IPS-18c (cell line): ENCODE results near the gene HAPLN3.
"Not testable (repeated sequence)": the region's sequence is repeated elsewhere in the genome, so short reads cannot be mapped to it uniquely, and the experiment has no call there.

Source experiments
- H3K4me3 ChIP-seq: 2 replicates; pipeline ENCODE4 v1.7.0; 2013; ENCODE audit warnings: low read depth, mild to moderate bottlenecking, low read length, moderate library complexity; ENCODE audit not compliant: insufficient read depth
- H3K9me3 ChIP-seq: one replicate; pipeline ENCODE4 v1.6.1; 2013; ENCODE audit warnings: mild to moderate bottlenecking, low read length, moderate library complexity; ENCODE audit not compliant: control insufficient read depth, insufficient read depth

HAPLN3 gene, protein sequence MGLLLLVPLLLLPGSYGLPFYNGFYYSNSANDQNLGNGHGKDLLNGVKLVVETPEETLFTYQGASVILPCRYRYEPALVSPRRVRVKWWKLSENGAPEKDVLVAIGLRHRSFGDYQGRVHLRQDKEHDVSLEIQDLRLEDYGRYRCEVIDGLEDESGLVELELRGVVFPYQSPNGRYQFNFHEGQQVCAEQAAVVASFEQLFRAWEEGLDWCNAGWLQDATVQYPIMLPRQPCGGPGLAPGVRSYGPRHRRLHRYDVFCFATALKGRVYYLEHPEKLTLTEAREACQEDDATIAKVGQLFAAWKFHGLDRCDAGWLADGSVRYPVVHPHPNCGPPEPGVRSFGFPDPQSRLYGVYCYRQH

DNA sequence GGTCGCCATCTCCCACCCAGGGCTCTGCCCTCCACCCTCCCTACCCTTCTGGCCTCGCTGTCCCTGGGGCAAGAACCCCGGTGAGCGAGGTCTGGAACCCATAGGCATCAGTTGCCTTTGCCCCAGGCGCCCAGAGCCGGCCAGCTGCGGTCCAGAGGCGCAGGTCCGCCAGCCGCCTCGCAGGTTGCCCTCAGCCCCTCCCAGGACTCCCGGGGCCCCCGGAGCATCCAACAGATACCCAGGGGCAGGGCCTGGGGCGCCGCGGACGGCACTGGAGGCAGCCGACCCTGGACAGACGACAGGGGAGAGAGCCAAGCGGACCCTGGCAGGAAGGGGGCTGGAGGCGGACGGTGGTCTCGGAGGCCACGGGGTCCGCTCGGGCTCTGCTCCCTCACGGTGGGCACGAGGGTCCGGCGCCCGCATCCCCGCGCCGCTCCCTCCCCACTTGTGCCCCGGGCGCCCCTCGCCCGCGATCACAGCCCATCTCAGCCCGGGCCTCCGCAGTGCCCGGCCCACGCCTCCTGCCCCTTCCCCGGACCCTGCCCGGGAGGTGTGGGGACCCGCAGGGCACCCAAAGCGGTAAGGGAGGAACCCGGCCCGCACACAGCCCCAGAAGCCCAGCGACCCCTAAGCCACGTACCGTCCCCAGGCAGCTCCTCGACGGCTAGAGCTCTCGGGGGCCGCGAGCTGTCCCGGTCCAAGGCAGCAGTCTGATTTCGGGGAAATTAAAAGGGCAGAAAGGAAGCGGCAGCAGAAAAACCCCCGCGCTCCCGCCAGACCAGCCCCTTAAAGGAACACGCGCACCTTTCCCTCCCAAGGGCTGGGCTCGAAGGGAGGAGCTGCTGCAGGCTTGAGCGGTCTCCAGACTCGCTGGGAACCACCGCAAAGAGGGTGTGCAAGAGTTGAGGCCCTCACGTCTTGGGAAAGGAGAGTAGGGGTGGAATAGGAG lies at the start of gene HAPLN3:
Gene HAPLN3, minus strand, starts transcription at position 726 of the 949 bp plus-strand sequence. CDS start 8,246 bp downstream, outside the sequence.
- Histone ChIP-seq H3K9me3 (no peaks in the 10 kb centered on the region), H3K4me3 (peak within 1 kb of the TSS; percentile 77)

DNA sequence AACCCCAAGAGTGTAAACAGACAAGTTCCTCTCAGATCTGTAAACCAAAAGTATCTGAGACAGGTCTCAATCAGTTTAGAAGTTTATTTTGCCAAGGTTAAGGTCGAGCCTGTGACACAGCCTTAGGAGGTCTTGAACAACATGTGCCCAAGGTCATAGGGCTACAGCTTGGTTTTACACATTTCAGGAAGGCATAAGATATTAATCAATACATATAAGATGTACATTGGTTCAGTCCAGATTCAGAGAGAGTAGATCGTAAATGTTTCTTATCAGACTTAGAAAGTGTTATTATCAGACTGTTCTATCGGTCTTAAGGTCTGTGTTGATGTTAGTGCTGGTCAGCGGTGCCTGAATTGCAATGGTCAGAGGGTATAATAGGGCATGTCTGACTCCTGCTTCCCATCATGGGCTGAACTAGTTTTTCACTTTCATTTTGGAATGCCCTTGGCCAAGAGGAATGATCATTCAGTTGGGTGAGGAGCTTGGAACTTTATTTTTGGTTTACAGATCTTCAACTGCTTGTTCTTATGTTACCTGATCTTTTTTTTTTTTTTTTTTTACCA lies 44.8 kb upstream of the HAPLN3 start:
- H3K4me3 ChIP-seq, result no peak overlapping the region
- H3K9me3 ChIP-seq, result peaks cover under 1% of the 10 kb centered on the region

DNA sequence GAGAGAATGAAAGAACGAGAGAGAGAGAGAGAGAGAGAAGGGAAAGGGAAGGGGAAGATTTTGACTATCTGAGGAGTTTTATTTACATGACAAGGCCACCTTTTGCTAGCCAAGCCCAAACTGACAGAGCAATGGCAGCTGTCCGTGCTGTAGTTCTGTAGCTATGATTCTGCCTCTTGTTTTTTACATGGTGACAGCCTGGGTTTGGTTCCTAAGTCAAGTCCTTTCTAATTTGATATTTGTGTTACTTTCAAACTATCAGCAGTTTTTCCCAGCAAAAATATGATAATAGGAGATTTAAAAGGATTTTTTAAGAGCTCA lies 44.1 kb upstream of the HAPLN3 start:
- no peak overlapping the region for H3K4me3 ChIP-seq
- H3K9me3 ChIP-seq, result peaks cover 3% of the 10 kb centered on the region

DNA sequence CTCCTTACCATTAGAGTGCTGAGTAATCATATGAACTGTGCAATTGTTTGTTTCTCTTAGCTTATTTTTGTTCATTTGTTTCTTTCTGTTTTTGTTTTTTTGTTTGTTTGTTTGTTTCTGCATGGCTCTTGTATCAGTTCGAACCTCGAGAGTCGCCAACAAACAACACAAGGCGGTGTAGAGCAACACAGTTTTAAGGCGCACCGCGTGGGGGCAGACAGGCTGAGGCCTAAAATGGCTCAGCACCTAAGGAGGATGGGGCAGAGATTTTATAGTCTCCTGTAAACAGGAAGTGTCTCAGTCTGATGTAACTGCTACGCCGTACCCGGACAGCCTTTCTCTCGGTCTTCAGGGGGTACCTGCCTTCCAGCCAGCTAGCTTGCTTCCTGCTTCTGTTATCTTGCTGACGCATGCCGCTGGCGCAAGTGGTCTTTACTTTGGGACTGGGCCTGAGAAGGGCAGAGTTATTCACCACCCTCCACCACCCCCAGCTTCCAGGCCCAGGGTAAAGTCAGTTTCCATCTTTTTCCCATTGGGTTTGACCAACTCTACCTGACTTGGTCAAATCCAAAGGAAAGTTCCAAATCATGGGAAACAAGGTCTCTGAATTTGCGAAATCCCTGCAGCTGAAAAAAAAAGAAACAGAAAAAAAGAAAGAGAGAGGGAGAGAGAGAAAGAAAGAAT lies 43.6 kb upstream of the HAPLN3 start:
- H3K4me3 ChIP-seq, result no peak overlapping the region
- peaks cover 3% of the 10 kb centered on the region for H3K9me3 ChIP-seq

DNA sequence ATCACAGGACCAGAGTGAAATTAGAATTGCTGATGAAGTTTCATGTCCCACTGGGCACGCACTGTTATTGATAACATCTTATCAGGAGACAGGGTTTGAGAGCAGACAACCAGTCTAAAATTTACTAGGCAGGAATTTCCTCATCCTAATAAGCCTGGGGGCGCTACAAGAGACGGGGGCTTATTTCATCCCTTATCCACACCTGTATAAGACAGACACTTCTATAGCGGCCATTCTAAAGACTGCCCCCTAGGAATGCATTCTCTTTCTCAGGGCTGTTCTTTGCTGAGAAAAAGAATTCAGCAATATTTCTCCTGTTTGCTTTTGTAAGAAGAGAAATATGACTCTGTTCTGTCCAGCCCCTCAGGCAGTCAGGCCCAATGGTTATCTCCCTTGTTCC lies 39.1 kb upstream of the HAPLN3 start:
- not testable (repeated sequence) for H3K9me3 ChIP-seq, H3K4me3 ChIP-seq

DNA sequence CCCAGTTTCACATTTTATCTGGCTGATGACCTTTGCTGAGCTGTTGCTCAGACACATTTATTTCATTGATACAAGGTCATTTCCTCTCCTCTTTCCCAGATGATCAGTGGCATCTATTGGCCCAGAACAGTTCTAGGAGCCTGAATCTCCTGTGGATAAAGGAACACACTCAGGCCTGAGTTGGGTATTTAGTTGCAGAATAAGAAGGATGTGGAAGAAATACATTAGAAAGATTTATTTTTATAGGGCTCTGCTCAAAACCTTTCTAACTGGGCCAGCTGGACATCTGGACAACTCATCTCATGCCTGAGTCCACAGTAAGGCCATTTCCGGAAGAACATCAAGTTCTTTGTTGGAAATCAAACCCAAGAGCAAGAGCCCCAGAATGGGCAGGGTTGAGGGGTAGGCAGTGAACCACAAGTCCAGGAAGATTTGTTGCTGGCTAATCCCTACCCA lies 37.6 kb upstream of the HAPLN3 start:
- H3K9me3 ChIP-seq, result peaks cover 3% of the 10 kb centered on the region
- no peak overlapping the region for H3K4me3 ChIP-seq

DNA sequence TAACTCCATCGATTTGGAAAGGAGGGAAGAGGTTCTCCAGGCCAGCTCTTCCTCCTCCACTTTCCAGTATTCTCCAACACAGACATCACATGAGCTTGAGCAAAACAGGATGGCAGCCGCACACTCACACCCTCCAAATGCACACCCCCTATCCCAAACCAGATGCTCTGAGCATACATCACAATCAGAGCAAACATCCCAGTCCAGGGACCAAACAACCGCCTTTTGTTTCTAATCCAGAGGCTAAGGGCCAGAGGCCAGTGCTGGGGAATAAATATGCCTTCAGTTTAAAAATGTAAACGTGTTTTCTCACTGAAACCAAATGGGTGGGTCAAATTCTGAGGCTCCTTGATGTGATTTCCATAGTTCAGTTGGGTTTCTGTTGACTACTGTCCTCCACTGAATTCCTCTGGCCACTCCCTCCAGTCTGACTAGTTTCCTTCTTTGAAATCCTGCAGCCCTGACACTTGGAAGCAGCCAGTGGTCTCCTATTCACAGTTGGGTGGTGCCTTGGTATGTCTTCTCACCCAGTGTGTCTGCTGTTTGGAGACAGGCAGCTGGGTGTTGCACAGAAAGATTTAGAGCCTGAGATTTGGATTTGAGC lies 37.0 kb upstream of the HAPLN3 start:
- Histone ChIP-seq H3K4me3 (no peak overlapping the region), H3K9me3 (peaks cover 3% of the 10 kb centered on the region)

DNA sequence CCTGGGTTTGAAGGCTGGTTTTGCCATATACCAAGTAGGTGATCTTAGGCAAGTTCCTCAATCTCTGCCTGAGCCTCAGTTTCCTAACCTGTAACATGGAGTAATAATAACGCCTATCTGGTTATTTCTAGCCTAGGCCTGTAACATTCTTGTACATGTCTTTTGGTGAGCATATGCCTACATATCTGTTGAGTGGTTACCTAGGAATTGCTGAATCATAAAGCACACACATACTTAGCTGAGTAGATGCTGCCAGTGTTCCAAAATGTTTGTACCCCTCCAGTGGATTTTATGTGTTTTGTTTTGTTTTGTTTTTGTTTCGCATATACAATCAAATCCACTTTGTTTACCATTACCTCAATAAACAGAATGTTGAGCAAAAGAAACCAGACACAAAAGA lies 35.2 kb upstream of the HAPLN3 start:
- H3K9me3 ChIP-seq, result peaks cover 3% of the 10 kb centered on the region
- no peak overlapping the region for H3K4me3 ChIP-seq

DNA sequence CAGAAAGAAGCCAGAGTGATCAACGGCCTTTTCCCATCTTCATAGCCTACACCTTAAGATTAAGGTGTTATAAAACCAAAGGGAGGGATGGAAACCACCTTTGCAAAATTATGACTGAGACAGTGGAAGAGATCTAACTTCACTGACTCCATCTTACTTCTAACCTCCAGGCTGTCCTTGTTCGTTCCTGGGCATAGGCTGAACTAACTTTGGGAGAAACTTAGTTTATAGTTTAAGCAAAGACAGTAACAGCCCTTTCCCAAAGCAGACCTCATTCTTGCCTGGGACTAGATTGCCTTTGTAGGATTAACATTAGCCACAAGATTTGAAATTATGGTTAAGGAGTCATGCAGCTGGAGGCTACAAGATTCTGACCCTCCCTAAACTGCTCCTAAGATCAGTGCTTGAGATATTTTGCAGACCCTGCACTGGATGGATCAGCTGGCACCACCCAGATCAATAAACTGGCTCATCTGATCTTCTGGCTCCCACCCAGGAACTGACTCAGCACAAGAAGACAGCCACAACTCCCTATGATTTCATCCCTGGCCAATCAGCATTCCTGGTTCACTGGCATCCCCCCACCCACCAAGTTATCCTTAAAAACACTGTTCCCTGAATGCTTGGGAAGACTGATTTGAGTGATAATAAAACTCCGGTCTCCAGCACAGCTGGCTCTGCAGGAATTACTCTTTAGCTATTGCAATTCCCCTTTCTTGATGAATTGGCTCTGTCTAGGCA lies 34.2 kb upstream of the HAPLN3 start:
- not testable (repeated sequence) for H3K4me3 ChIP-seq, H3K9me3 ChIP-seq

DNA sequence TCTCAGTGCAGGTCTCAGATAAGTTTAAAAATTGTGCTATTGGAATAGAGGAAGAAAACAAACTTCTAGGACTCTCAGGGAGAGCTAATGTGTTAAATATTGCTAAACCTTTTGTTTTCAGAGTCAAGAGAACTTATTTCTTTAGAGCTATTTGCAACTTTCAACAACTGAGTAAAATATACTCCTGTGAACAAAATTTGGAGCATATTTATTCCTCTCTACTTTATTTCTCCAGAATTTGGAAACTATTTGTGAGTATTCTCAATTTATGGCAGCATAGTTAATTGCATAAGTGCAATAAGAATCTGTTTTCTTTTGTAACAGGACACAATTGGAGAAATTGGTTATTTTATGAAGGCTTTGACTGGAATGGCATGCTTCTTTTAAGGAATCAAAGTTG lies 32.8 kb upstream of the HAPLN3 start:
- not testable (repeated sequence) for H3K4me3 ChIP-seq, H3K9me3 ChIP-seq

DNA sequence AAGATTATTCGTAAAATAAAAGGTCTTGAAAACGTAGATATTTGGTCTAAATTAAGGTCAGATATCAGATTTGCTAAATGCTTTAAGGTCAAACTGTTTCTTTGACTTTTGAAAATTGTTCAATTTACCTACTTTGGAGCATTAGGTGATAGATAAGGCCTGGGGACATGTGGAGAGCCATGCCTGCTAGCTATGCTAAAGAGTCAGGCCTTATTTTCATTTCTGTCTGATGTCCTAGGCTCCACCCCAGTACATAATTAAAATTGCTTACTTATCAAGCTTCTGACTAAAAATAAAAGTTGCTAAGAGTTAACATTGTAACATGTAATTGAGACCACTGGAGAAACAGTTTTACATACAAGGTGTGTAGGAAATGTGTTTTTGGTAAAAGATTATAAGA lies 30.3 kb upstream of the HAPLN3 start:
- H3K9me3 ChIP-seq, H3K4me3 ChIP-seq: not testable (repeated sequence)

DNA sequence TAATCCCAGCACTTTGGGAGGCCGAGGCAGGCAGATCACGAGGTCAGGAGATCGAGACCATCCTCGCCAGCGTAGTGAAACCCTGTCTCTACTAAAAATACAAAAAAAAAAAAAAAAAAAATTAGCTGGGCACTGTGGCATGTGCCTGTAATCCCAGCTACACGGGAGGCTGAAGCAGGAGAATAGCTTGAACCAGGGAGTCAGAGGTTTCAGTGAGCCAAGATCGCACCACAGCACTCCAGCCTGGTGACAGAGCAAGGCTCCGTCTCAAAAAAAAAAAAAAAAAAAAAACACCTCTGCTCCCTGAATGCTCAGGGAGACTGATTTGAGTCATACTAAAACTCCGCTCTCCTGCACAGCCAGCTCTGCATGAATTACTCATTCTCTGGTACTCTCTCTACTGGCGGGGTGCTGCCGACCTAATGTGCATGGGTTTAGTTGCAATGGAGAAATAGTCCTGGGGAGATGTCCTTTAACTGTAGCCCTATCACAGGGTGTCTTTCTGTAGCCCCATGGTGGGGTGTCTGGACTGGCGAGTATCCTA lies 25.6 kb upstream of the HAPLN3 start:
- not testable (repeated sequence) for H3K9me3 ChIP-seq, H3K4me3 ChIP-seq

DNA sequence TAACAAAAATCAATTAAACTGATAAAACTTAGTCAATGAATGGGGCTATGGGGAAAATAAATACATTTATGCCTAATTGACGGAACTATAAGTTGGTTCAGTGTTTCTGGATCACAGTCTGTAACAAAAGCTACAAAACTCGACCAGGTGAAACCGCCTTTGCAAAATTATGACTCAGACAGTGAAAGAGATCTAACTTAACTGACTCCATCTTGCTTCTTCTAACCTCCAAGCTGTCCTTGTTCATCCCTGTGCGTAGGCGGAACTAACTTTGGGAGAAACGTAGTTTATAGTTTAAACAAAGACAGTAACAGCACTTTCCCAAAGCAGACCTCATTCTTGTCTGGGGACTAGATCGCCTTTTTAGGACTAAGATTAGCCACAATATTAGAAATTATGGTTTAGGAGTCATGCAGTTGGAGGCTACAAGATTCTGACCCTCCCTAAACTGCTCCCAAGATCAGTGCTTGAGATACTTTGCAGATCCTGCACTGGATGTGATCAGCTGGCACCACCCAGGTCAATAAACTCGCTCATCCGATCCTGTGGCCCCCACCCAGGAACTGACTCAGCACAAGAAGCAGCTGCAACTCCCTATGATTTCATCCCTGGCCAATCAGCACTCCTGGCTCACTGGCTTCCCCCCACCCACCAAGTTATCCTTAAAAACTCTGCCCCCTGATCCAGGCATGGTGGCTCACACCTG lies 25.0 kb upstream of the HAPLN3 start:
- Histone ChIP-seq H3K4me3 (no peak overlapping the region), H3K9me3 (no peaks in the 10 kb centered on the region)

DNA sequence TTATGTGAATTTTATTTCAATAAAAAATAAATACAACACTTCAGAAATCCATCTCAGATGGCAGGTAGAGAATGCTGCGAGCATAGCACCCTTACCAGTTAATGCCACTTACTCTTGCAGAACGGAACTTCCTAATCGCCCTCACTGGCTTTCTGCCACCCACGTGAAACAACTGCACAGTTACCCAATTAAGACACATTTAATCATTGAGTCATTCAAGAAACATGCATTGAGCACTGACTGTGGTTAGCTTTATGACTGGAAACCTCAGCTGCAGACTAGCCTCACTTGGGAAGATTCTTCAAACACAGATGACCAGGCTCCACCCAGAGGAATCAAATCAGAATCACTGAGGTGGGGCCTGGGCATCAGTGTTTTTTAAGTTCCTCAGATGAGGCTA lies 23.4 kb upstream of the HAPLN3 start:
- H3K4me3 ChIP-seq, result no peak overlapping the region
- H3K9me3 ChIP-seq, result no peaks in the 10 kb centered on the region

DNA sequence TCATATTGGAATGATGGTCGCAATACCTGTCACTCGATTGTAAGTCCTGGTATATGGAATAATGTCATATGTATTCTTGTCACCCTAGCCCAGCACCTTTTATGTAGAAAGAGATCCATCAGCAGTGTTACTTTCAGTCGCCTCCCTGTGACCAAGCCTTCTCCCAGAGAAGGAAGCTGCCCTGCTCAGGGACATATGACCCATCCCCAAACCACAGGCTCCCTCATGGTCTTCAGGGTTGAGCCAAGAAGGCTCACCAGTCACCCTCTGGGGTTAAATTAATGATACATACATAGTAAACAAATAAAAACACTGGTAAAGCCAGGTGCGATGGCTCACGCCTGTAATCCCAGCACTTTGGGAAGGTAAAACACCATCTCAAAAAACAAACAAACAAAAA lies 22.4 kb upstream of the HAPLN3 start:
- Histone ChIP-seq H3K9me3 (no peaks in the 10 kb centered on the region), H3K4me3 (no peak overlapping the region)

DNA sequence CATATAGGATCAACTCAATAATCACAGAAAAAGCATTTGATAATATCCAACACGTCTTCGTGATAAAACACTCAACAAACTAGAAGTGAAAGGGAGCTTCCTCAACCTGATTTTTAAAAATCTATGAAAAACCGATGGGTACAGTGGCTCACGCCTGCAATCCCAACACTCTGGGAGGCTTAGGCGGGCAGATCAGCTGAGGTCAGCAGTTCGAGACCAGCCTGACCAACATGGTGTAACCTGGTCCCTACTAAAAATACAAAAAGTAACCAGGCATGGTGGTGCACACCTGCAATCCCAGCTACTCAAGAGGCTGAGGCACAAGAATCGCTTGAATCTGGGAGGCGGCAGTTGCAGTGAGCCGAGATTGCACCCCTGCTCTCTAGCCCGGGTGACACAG lies 20.0 kb upstream of the HAPLN3 start:
- H3K9me3 ChIP-seq, result no peaks in the 10 kb centered on the region
- H3K4me3 ChIP-seq, result no peak overlapping the region
